Chondrocyte (in vitro differentiated cells): Measurements from ENCODE around the gene SGK2. TPM values are rescaled to one million over a fixed set of nuclear protein-coding genes. Genes with fewer than 3 reads are reported as not detected.
"Not testable (repeated sequence)": the region's sequence is repeated elsewhere in the genome, so short reads cannot be mapped to it uniquely, and the experiment has no call there.

Experiments
- DNase-seq: peaks from one replicate; pipeline ENCODE4 v3.0.0; 2021; ENCODE audit warnings: mixed read lengths, low spot score
- H3K27ac Mint-ChIP-seq: one replicate; pipeline ENCODE4 v1.8.0; 2021; ENCODE audit warnings: mild to moderate bottlenecking, moderate library complexity, mixed read lengths; ENCODE audit not compliant: unreplicated experiment
- H3K27me3 Mint-ChIP-seq: 2 replicates; pipeline ENCODE4 v1.8.0; 2021; ENCODE audit warnings: low read depth, mixed read lengths
- H3K36me3 Mint-ChIP-seq: 2 replicates; pipeline ENCODE4 v1.8.0; 2021; ENCODE audit warnings: low read depth, mixed read lengths
- H3K4me1 Mint-ChIP-seq: 2 replicates; pipeline ENCODE4 v1.8.0; 2021; ENCODE audit warnings: low read depth, mild to moderate bottlenecking, mixed read lengths
- H3K4me3 Mint-ChIP-seq: one replicate; pipeline ENCODE4 v1.8.0; 2021; ENCODE audit warnings: mild to moderate bottlenecking, moderate library complexity, mixed read lengths; ENCODE audit not compliant: unreplicated experiment
- H3K9me3 Mint-ChIP-seq: 2 replicates; pipeline ENCODE4 v1.8.0; 2021; ENCODE audit warnings: low read depth, mixed read lengths
- CTCF ChIP-seq: fragments of 200-600 bp; sonication (generic); IDR thresholded peaks from 2 replicates; pipeline ENCODE4 v1.5.0; 2021; ENCODE audit warnings: antibody characterized with exemption, mild to moderate bottlenecking, moderate library complexity
- total RNA-seq: library from RNA; stranded (reverse); gene quantifications from 3 replicates; pipeline ENCODE4 v1.2.1, GENCODE V29; 2021

The SGK2 gene
- total RNA-seq, 1 donor from 2014 or later = 0.45 TPM

GRCh38 chr20:43586641-43587040 is 27.8 kb downstream of the SGK2 start:
- Mint-ChIP-seq H3K27ac (no peak overlapping the region), H3K4me3 (no peak overlapping the region)

GRCh38 chr20:43588526-43588925 is 29.7 kb downstream of the SGK2 start:
- H3K27ac Mint-ChIP-seq, H3K4me3 Mint-ChIP-seq, H3K27me3 Mint-ChIP-seq, H3K9me3 Mint-ChIP-seq, H3K36me3 Mint-ChIP-seq: not testable (repeated sequence)
- peaks cover 45% of the 10 kb centered on the region for H3K4me1 Mint-ChIP-seq
- peak; percentile 10 for DNase-seq

More at GRCh38 chr20:43586641-43587040, 27.8 kb downstream of the SGK2 start:
- no peak for TF ChIP-seq CTCF
- H3K4me1 Mint-ChIP-seq = peaks cover 43% of the 10 kb centered on the region
- no peaks in the 10 kb centered on the region for H3K27me3 Mint-ChIP-seq
- DNase-seq = peak; percentile 47
- H3K9me3 Mint-ChIP-seq = no peaks in the 10 kb centered on the region
- H3K36me3 Mint-ChIP-seq = no peaks in the 10 kb centered on the region

- peak overlapping the region; percentile 97 for H3K27ac Mint-ChIP-seq
- TF ChIP-seq CTCF = no peak
- DNase-seq = peak; percentile 38
- H3K36me3 Mint-ChIP-seq = peaks cover 6% of the 10 kb centered on the region
- H3K9me3 Mint-ChIP-seq = no peaks in the 10 kb centered on the region
- H3K4me3 Mint-ChIP-seq = peak overlapping the region; percentile 92
- H3K4me1 Mint-ChIP-seq = peaks cover 30% of the 10 kb centered on the region
- no peaks in the 10 kb centered on the region for H3K27me3 Mint-ChIP-seq
These were observed 31.2 kb downstream of the SGK2 start for GRCh38 chr20:43590036-43590391.

GRCh38 chr20:43590392-43591303 is 31.8 kb downstream of the SGK2 start, which contains the start of gene IFT52:
TSS of gene IFT52 (plus strand) at chr20:43590937. CDS start at chr20:43594699, 3,762 bp downstream.
- H3K27ac Mint-ChIP-seq = peak within 1 kb of the TSS; percentile 97
- no peaks in the 10 kb centered on the region for H3K9me3 Mint-ChIP-seq
- peaks cover 24% of the 10 kb centered on the region for H3K4me1 Mint-ChIP-seq
- no peaks in the 10 kb centered on the region for H3K27me3 Mint-ChIP-seq
- peaks cover 6% of the 10 kb centered on the region for H3K36me3 Mint-ChIP-seq
- TF ChIP-seq CTCF = peak; percentile 9
- peak; percentile 94 for DNase-seq
- H3K4me3 Mint-ChIP-seq = peak within 1 kb of the TSS; percentile 92

- not testable (repeated sequence) for H3K4me3 Mint-ChIP-seq, DNase-seq, H3K27ac Mint-ChIP-seq, H3K4me1 Mint-ChIP-seq, H3K27me3 Mint-ChIP-seq, H3K9me3 Mint-ChIP-seq
- H3K36me3 Mint-ChIP-seq = peaks cover 23% of the 10 kb centered on the region
These were observed 43.1 kb downstream of the SGK2 start for GRCh38 chr20:43601960-43602359.

- H3K4me1 Mint-ChIP-seq = no peaks in the 10 kb centered on the region
- H3K9me3 Mint-ChIP-seq = no peaks in the 10 kb centered on the region
- H3K27ac Mint-ChIP-seq = no peak overlapping the region
- peaks cover 21% of the 10 kb centered on the region for H3K36me3 Mint-ChIP-seq
- no peak for TF ChIP-seq CTCF
- H3K27me3 Mint-ChIP-seq = no peaks in the 10 kb centered on the region
- H3K4me3 Mint-ChIP-seq = no peak overlapping the region
- no peak for DNase-seq
These were observed 44.3 kb downstream of the SGK2 start for GRCh38 chr20:43603124-43603523.
